Vagina (tissue), 2 donors: Measurements from ENCODE around the gene ACSF2.

Experiments
- POLR2A ChIP-seq, 2 donors: fragments of 450-650 bp; IDR thresholded peaks; one replicate each; pipeline ENCODE4 v1.6.1; 2017; ENCODE audit warnings: antibody characterized with exemption in 2 of 2, mild to moderate bottlenecking in 2 of 2, moderate library complexity in 2 of 2
- TF ChIP-seq, protein P1 (sequence below), 3 experiments: fragments of 450-650 bp in 2 of 3; fragments of 200-600 bp in 1 of 3; sonication (generic) in 1 of 3; IDR thresholded peaks; one replicate each; pipeline ENCODE4 v1.5.1; 2017 to 2019; ENCODE audit warnings: antibody characterized with exemption in 3 of 3, mild to moderate bottlenecking in 2 of 3, moderate library complexity in 2 of 3

DNA sequence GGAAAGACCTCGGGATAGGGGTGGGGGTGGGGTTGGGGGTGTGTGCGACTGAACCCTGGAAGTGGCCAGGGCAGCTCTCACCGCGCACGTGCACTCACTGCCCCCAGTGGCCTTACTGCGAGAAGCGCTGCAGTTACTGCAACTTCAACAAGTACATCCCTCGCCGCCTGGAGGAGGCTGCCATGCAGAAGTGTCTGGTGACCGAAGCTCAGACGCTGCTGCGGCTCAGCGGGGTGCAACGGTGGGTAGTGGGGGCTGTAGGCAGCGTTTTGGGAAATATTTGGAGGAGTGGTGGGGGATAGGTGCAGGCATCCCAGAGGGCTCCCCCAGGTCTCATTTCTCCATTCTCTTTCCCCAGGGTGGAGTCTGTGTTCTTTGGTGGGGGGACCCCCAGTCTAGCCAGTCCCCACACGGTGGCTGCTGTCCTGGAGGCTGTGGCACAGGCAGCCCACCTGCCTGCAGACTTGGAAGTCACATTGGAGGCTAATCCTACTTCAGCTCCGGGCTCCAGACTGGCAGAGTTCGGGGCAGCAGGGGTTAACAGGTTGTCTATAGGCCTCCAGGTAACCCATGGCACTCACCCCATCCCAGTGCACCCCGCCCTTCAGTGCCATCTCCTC is 53.6 kb downstream of the ACSF2 start:
- no peak for TF ChIP-seq POLR2A (IDR thresholded peaks at IDR 0.05)
- TF ChIP-seq, protein P1, sequence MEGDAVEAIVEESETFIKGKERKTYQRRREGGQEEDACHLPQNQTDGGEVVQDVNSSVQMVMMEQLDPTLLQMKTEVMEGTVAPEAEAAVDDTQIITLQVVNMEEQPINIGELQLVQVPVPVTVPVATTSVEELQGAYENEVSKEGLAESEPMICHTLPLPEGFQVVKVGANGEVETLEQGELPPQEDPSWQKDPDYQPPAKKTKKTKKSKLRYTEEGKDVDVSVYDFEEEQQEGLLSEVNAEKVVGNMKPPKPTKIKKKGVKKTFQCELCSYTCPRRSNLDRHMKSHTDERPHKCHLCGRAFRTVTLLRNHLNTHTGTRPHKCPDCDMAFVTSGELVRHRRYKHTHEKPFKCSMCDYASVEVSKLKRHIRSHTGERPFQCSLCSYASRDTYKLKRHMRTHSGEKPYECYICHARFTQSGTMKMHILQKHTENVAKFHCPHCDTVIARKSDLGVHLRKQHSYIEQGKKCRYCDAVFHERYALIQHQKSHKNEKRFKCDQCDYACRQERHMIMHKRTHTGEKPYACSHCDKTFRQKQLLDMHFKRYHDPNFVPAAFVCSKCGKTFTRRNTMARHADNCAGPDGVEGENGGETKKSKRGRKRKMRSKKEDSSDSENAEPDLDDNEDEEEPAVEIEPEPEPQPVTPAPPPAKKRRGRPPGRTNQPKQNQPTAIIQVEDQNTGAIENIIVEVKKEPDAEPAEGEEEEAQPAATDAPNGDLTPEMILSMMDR (IDR thresholded peaks at IDR 0.05) = peak in 1 of 3 experiments; percentile 18
